Esophagus squamous epithelium (tissue), 4 donors: Measurements from ENCODE around the gene CFAP97D2.

Experiments used
- CTCF ChIP-seq, 6 experiments: fragments of 450-650 bp in 4 of 6; fragments of 200-600 bp in 2 of 6; sonication (generic) in 2 of 6; IDR thresholded peaks; one replicate each; pipeline ENCODE4 v1.5.1; 2016 to 2019; ENCODE audit warnings: antibody characterized with exemption in 6 of 6, mild to moderate bottlenecking in 4 of 6, moderate library complexity in 4 of 6
- POLR2A ChIP-seq, 4 donors: fragments of 450-650 bp; IDR thresholded peaks; one replicate each; pipeline ENCODE4 v1.6.1; 2017; ENCODE audit warnings: antibody characterized with exemption in 4 of 4, mild to moderate bottlenecking in 4 of 4, moderate library complexity in 3 of 4

DNA sequence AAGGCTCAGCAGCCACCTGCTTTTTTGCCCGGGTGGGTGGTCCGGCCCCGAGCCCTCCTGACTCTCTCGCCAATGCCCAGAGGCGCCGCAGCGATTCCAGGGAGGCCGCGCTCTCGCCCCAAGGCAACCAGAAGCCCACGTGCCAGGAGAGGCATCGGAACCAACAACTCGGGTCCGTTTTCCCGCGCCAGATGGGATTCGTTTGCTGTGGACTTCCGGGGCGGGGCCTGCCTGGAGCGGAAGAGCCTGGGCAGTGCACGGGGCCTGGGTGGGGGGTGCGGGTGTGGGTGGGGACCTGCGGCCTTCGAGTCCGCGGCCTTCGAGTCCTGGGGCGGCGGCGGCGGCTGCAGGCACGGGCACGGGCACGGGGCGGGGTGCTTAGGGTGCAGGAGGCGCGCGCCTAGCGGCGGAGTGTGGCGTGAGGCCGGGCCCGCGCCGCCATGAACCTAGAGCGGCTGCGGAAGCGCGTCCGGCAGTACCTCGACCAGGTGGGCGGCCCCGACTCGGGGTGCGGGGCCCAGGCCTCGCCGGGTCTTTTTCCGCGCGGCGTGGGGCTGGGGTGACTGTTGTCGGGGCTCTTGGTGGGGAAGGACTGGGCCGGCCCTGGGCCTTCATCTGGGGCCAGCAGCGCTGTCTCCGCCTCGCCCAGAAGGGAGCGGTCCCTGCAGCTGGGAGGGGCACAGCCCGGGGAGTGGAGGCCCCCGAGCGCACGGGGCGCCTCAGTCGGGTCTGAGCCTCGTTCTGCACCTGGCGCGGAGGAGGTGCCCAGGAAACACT, 55.8 kb downstream of the CFAP97D2 start, which contains the start of gene CDC16:
- TF ChIP-seq CTCF (IDR thresholded peaks at IDR 0.05): peak in 3 of 6 experiments; percentile 26 to 43 (median 35)
- peak in 2 of 4 donors; percentile 63 to 66 for TF ChIP-seq POLR2A (IDR thresholded peaks at IDR 0.05)
